ENCODE data around the gene GRIP1. TPM values are rescaled to one million over a fixed set of nuclear protein-coding genes. Genes with fewer than 3 reads are reported as not detected.

The GRIP1 gene, protein sequence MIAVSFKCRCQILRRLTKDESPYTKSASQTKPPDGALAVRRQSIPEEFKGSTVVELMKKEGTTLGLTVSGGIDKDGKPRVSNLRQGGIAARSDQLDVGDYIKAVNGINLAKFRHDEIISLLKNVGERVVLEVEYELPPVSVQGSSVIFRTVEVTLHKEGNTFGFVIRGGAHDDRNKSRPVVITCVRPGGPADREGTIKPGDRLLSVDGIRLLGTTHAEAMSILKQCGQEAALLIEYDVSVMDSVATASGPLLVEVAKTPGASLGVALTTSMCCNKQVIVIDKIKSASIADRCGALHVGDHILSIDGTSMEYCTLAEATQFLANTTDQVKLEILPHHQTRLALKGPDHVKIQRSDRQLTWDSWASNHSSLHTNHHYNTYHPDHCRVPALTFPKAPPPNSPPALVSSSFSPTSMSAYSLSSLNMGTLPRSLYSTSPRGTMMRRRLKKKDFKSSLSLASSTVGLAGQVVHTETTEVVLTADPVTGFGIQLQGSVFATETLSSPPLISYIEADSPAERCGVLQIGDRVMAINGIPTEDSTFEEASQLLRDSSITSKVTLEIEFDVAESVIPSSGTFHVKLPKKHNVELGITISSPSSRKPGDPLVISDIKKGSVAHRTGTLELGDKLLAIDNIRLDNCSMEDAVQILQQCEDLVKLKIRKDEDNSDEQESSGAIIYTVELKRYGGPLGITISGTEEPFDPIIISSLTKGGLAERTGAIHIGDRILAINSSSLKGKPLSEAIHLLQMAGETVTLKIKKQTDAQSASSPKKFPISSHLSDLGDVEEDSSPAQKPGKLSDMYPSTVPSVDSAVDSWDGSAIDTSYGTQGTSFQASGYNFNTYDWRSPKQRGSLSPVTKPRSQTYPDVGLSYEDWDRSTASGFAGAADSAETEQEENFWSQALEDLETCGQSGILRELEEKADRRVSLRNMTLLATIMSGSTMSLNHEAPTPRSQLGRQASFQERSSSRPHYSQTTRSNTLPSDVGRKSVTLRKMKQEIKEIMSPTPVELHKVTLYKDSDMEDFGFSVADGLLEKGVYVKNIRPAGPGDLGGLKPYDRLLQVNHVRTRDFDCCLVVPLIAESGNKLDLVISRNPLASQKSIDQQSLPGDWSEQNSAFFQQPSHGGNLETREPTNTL
- total RNA-seq = 1 to 10 TPM in 1 of 2 experiments, under 1 TPM in 1; 0.61 to 1.9 TPM

DNA sequence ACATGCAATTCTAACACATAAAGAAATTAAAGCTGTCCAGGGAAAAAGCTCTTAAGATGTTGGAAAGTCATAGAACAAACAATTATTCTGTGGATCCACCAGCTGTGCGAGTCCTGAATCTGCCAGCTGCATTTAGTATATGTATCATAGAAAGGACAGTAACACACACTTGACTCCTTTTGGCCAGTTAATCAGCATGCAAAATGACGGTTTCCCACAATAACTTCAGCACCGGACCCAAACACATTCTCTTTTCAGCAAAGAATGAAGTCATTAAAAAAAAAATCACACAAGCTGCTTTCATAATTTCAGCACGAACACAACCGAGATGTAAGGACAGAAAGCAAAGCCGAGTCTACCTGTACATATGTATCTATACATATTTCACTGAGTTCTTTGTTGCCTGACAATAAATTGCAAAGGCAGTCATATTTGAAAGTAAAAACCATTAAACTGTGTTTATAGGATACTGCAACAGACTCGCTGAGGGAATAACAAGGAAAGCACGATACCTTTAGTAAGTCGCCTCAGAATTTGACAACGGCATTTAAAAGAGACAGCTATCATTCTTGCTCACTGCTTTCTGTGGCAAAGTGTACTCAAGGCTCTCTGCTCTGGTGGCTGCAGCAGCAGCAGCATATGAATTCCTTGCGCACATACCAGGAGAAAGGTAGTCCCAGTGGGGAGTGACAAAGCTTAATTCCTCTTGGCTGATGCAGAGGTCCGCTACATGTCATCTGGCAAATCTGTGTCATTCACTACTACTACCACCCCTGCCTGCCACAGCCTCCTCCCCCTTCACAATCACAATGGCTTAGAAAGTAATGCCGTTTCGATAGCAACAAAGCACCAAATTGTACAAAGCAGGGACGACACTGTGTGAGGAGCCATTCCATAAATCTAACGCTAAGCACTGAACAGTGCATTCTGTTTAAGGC, at the start of gene GRIP1:
GRIP1 (minus strand) TSS at position 739 of the 938 bp plus-strand sequence; CDS start at position 567, 172 bp downstream.
- H3K36me3 Mint-ChIP-seq = no peaks in the 10 kb centered on the region
- ATAC-seq (no peak), DNase-seq (no peak)
- no peaks in the 10 kb centered on the region for H3K9me3 Mint-ChIP-seq (ENCODE audit: low read depth)
- peaks cover 23% of the 10 kb centered on the region for H3K27me3 Mint-ChIP-seq
- H3K4me3 Mint-ChIP-seq = no peak within 1 kb of the TSS
- no peaks in the 10 kb centered on the region for H3K4me1 Mint-ChIP-seq
- CTCF ChIA-PET = interaction anchor here (0.8 kb wide), 1 partner anchor 29 kb away, joined by 3 read pairs; no protein-coding TSS in a partner anchor
- H3K27ac Mint-ChIP-seq = no peak within 1 kb of the TSS

DNA sequence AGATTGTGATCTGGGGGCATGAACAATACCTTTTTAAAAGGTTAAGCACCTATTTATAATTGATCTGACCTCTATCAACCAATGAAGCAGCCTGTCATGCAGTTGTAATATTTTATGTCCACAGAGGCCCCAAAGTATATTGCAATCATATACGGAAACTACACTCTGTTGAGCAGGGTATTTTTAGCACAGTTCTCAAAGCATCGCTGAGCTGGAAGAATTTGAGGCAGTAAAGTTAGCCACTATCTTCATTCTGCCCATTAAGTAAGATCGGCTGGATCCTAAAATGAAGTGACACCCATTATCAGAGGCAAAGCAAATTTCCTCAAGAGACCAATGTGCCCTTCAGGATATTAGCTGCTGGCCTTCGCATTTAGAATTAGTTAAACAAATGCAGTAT, 47.7 kb upstream of the GRIP1 start:
- Mint-ChIP-seq H3K4me3 (no peak overlapping the region), H3K9me3 (ENCODE audit: low read depth) (no peaks in the 10 kb centered on the region), H3K27ac (no peak overlapping the region), H3K36me3 (no peaks in the 10 kb centered on the region), H3K27me3 (peaks cover 16% of the 10 kb centered on the region), H3K4me1 (no peaks in the 10 kb centered on the region)
- CTCF ChIA-PET = no interaction called here
- DNase-seq (no peak), ATAC-seq (no peak)

DNA sequence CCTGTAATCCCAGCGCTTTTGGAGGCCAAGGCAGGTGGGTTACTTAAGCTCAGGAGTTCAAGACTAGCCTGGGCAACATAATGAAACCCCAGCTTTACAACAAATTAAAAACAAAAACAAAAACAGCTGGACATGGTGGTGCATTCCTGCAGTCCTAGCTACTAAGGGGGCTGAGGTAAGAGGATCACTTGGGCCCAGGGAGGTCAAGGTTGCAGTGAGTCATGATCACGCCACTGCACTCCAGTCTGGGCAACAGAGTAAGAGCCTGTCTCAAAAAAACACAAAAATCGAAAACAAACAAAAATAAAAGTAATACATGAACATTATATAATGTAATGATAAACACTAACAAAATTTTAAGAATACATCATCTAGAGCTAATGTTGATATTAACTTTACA, 46.2 kb upstream of the GRIP1 start:
- Mint-ChIP-seq H3K36me3 (no peaks in the 10 kb centered on the region), H3K27ac (no peak overlapping the region), H3K4me3 (no peak overlapping the region), H3K9me3 (ENCODE audit: low read depth) (no peaks in the 10 kb centered on the region), H3K4me1 (no peaks in the 10 kb centered on the region), H3K27me3 (peaks cover 14% of the 10 kb centered on the region)
- CTCF ChIA-PET = interaction anchor here (1.5 to 1.8 kb wide), 2 partner anchors 15 to 136 kb away, joined by 3 to 5 read pairs; no protein-coding TSS in a partner anchor
- DNase-seq = no peak
- no peak for ATAC-seq

DNA sequence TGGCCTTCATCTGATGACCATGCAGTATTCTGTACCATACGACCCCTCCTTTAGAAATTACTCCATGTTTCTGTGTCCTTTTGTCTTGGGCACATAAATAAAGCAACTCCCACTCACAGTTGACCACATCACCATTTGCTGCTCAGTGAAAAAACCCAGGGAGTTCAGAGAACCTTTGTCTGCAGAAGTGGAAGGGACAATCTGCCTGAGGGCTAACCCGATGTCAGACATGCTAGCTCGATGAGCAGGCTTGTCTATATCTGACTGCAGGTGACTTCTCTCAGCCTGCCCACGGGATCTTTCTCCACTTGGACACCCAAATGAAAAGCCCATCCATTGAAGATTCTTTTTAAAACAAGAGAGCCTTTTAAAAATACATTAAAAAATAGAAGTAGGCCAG, 45.7 kb upstream of the GRIP1 start:
- ATAC-seq (no peak), DNase-seq (no peak)
- CTCF ChIA-PET = interaction anchor here (1.5 to 1.8 kb wide), 2 partner anchors 15 to 136 kb away, joined by 3 to 5 read pairs; no protein-coding TSS in a partner anchor
- H3K27me3 Mint-ChIP-seq = peaks cover 14% of the 10 kb centered on the region
- H3K4me3 Mint-ChIP-seq = no peak overlapping the region
- H3K9me3 Mint-ChIP-seq (ENCODE audit: low read depth) = no peaks in the 10 kb centered on the region
- no peaks in the 10 kb centered on the region for H3K4me1 Mint-ChIP-seq
- H3K27ac Mint-ChIP-seq = no peak overlapping the region
- no peaks in the 10 kb centered on the region for H3K36me3 Mint-ChIP-seq

DNA sequence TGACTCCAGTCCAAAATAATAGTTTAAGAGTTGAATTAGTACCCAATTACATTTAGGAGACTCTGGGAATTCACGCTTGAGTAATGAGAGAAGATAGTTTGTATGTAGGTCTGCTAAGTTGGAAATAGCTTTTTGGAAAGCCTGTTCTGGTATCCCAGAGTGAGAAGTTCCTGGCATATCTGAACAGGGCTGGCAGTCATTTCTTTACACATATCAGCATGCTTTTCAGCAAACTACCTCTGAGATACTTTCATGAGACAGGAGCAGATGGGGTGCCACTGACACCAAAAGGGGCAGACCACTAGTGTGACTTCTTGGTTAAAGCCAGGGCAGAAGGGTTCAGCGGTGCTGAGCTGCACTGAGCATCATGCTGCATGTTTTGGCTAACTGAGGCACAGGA, 45.1 kb upstream of the GRIP1 start:
- Mint-ChIP-seq H3K27ac (no peak overlapping the region), H3K36me3 (no peaks in the 10 kb centered on the region), H3K4me1 (no peaks in the 10 kb centered on the region), H3K9me3 (ENCODE audit: low read depth) (no peaks in the 10 kb centered on the region), H3K27me3 (peaks cover 14% of the 10 kb centered on the region), H3K4me3 (no peak overlapping the region)
- DNase-seq (no peak), ATAC-seq (no peak)
- CTCF ChIA-PET = interaction anchor here (1.8 kb wide), 1 partner anchor 137 kb away, joined by 5 read pairs; no protein-coding TSS in a partner anchor

DNA sequence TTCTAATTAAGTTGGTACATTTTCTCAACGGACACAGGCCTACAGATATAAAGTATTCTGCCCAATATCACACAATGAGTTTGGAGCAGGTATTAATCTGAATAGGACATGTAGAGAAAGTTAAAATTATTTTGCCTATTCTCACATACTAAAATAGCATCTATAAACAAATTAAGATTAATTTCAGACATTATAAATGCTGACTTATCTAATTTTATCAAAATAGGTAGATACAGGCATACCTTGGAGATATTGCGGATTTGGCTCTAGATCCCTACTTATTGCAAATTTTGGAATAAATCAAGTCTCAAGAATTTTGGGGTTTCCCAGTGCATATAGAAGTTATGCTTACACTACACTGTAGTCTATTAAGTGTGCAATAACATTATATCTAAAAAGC, 41.0 kb upstream of the GRIP1 start:
- peaks cover under 1% of the 10 kb centered on the region for H3K36me3 Mint-ChIP-seq
- no peak overlapping the region for H3K27ac Mint-ChIP-seq
- H3K4me3 Mint-ChIP-seq = no peak overlapping the region
- DNase-seq (no peak), ATAC-seq (no peak)
- H3K4me1 Mint-ChIP-seq = peaks cover 3% of the 10 kb centered on the region
- peaks cover 11% of the 10 kb centered on the region for H3K27me3 Mint-ChIP-seq
- CTCF ChIA-PET = no interaction called here
- H3K9me3 Mint-ChIP-seq (ENCODE audit: low read depth) = peaks cover under 1% of the 10 kb centered on the region

DNA sequence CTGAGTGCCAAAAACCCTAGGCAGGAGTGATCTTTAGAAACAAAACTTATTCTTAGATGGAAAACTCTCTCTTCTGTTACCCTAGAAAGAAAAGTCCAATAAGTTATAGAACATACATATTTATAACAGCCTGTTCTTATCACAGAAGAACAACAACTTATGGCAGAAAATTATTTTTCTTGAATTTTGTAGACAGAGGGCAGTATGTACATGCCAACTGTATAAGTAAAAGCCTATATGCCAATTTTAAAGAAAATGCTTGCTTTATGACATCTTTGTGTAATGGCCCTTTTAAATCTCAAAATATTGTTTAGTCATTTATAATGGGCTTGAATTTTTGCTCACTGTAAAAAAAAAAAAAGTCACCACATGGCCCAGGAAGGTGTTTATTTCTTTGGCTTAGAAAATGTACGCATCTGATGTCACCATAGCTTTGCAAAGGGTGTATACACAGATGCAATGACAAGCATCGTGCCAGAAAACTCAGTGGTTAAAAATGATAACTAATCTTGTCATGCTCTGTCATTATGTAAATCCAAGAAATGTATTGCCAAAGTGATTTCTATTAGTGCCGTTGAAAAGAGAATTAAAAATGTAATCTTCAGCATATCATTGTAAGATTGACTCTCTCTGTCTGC, 38.3 kb upstream of the GRIP1 start:
- no peak overlapping the region for H3K27ac Mint-ChIP-seq
- ATAC-seq = no peak
- CTCF ChIA-PET = interaction anchor here (1.4 to 4.6 kb wide), 4 partner anchors 8 to 143 kb away, joined by 3 to 21 read pairs (median 4); no protein-coding TSS in a partner anchor

DNA sequence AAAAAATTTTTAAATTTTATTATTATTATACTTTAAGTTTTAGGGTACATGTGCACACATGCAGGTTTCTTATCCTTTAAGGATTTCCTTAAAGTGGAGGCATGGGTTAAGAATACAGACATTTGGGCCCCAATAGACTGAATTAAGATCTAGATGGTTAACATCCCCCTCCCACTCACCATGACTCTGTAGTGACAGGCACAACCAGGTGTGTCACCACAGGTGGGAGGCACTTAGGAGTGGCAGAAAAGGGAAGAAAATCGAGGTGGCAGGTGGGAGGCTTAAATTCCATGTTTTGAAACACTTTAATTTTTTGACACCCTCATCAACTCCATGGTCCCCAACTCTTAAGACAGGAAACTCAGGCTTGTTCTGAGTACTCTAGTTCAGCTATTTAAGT, 37.6 kb upstream of the GRIP1 start:
- H3K9me3 Mint-ChIP-seq (ENCODE audit: low read depth) = peaks cover 3% of the 10 kb centered on the region
- CTCF ChIA-PET = interaction anchor here (1.7 to 4.6 kb wide), 3 partner anchors 8 to 144 kb away, joined by 4 to 21 read pairs (median 5); no protein-coding TSS in a partner anchor
- no peak for ATAC-seq
- no peak overlapping the region for H3K4me3 Mint-ChIP-seq
- peaks cover 17% of the 10 kb centered on the region for H3K4me1 Mint-ChIP-seq
- no peaks in the 10 kb centered on the region for H3K27me3 Mint-ChIP-seq
- no peak for DNase-seq
- H3K36me3 Mint-ChIP-seq = peaks cover 7% of the 10 kb centered on the region
- no peak overlapping the region for H3K27ac Mint-ChIP-seq

More for the DNA sequence above, 38.3 kb upstream of the GRIP1 start:
- Mint-ChIP-seq H3K4me3 (no peak overlapping the region), H3K4me1 (peaks cover 17% of the 10 kb centered on the region), H3K36me3 (peaks cover 7% of the 10 kb centered on the region), H3K27me3 (peaks cover 5% of the 10 kb centered on the region), H3K9me3 (ENCODE audit: low read depth) (peaks cover 3% of the 10 kb centered on the region)
- DNase-seq = no peak

DNA sequence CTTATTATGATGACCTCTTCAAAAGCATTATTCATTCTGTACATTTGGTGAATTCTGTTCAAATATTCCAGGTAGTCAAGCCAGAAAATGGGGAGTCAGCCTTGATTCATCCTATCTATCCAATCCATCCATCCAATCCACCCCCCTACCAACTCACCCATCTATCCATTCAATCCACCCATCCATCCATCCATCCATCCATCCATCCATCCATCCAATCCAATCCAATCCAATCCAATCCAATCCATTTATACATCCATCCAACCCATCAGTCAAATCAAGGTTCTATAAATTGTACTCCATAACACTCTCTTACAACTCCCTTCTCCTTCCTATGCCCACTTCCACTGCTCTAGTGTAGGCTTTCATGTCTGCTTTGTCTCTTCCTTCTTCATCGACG, 35.8 kb upstream of the GRIP1 start:
- Mint-ChIP-seq H3K27ac (peak overlapping the region; percentile 41), H3K4me3 (peak overlapping the region; percentile 39), H3K4me1 (peaks cover 17% of the 10 kb centered on the region), H3K27me3 (no peaks in the 10 kb centered on the region), H3K36me3 (peaks cover 7% of the 10 kb centered on the region), H3K9me3 (ENCODE audit: low read depth) (peaks cover 3% of the 10 kb centered on the region)
- CTCF ChIA-PET = interaction anchor here (1.1 kb wide), 1 partner anchor 115 kb away, joined by 4 read pairs; no protein-coding TSS in a partner anchor
- ATAC-seq = no peak
- no peak for DNase-seq

DNA sequence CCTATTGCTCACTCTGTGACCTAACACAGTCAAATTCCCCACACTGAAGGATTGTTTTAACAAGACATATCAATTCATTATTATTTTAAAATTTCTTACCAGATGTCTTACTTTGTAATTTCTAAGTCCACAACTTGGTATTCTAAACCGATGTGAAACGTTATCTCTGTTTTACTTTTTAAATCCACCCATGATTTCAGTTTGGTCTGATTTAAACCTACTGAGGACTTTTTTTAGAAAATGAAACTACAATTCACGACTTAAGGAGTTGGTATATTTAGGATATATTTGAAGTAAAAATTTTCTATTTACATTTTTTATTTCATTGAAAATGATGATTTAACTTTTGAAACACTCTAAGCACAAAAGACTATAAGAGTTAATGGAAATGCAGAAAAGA, 35.1 kb upstream of the GRIP1 start:
- peaks cover 7% of the 10 kb centered on the region for H3K36me3 Mint-ChIP-seq
- peaks cover 3% of the 10 kb centered on the region for H3K9me3 Mint-ChIP-seq (ENCODE audit: low read depth)
- H3K4me1 Mint-ChIP-seq = peaks cover 21% of the 10 kb centered on the region
- peak overlapping the region; percentile 66 for H3K27ac Mint-ChIP-seq
- CTCF ChIA-PET = interaction anchor here (1.1 to 2.4 kb wide), 2 partner anchors 19 to 21 kb away, joined by 3 to 5 read pairs; no protein-coding TSS in a partner anchor
- H3K4me3 Mint-ChIP-seq = peak overlapping the region; percentile 39
- DNase-seq (no peak), ATAC-seq (no peak)
- H3K27me3 Mint-ChIP-seq = no peaks in the 10 kb centered on the region

DNA sequence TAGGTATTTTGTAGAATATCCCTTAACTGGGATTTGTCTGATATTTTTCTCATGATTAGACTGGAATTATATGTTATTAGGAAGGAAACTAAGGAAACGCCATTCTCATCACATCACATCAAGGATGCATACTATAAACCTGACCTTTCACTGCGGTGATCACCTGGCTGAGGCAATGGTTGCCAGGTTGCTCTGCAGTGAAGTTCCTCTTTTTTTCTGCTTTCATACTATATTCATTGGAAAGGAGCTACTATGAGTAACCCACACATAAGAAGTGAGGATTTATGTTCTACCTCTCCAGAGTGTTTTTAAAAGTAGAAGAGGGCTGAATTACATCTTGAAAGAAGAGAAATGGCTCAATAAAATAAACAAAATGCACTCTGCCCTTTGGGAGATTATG, 31.0 kb upstream of the GRIP1 start:
- Mint-ChIP-seq H3K9me3 (ENCODE audit: low read depth) (peaks cover 3% of the 10 kb centered on the region), H3K4me1 (peaks cover 18% of the 10 kb centered on the region), H3K27ac (no peak overlapping the region), H3K27me3 (peaks cover 10% of the 10 kb centered on the region), H3K36me3 (peaks cover 6% of the 10 kb centered on the region), H3K4me3 (no peak overlapping the region)
- ATAC-seq (no peak), DNase-seq (no peak)
- CTCF ChIA-PET = interaction anchor here (0.9 to 2.1 kb wide), 10 partner anchors 10 to 440 kb away, joined by 3 to 8 read pairs (median 4); no protein-coding TSS in a partner anchor

DNA sequence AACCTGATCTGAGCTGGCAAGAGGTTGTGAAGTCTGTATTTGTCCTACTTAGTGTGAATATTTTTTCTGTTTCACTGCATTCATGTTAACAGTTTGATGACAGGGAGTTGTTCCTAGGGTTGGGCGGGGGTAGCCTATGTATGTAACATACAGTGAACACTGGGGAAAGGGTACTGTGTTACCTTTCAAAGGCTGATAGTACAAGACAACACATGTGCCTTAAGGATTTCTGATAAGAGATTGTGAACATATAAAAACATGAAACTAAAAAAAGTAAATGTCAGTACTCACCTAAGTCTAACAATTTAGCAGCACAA, 30.5 kb upstream of the GRIP1 start:
- no peak for ATAC-seq
- Mint-ChIP-seq H3K9me3 (ENCODE audit: low read depth) (no peaks in the 10 kb centered on the region), H3K36me3 (peaks cover 3% of the 10 kb centered on the region), H3K4me3 (no peak overlapping the region), H3K4me1 (peaks cover 13% of the 10 kb centered on the region), H3K27ac (no peak overlapping the region), H3K27me3 (peaks cover 14% of the 10 kb centered on the region)
- CTCF ChIA-PET = interaction anchor here (0.9 to 2.1 kb wide), 12 partner anchors 8 to 439 kb away, joined by 3 to 8 read pairs (median 4); no protein-coding TSS in a partner anchor
- DNase-seq = no peak
